ENCODE data around the gene CAMTA1. TPM values are rescaled to one million over a fixed set of nuclear protein-coding genes. Genes with fewer than 3 reads are reported as not detected.
A peak's percentile ranks its signal among the peaks of the same experiment; 100 is the strongest.

CAMTA1 gene
- total RNA-seq, 1 experiment from 2014 or later: 118 TPM

GRCh38 chr1:6783936-6784559 lies 1.2 kb upstream of the CAMTA1 start:
- peak overlapping the region; percentile 99 for H3K27ac ChIP-seq (ENCODE audit: low read length)
- H3K9ac ChIP-seq (ENCODE audit: low read length): peak overlapping the region; percentile 83
- H2AFZ ChIP-seq (ENCODE audit: low read length): no peak overlapping the region
- no peaks in the 10 kb centered on the region for H3K9me3 ChIP-seq (ENCODE audit: low read length)
- DNase-seq: peak; percentile 74
- H3K79me2 ChIP-seq (ENCODE audit: low read length): peaks cover 38% of the 10 kb centered on the region
- H3K9me2 ChIP-seq (replicated peaks; ENCODE audit: insufficient read depth, low read length): no peaks in the 10 kb centered on the region
- peak overlapping the region; percentile 72 for H3K4me3 ChIP-seq (ENCODE audit: low read length)
- H4K20me1 ChIP-seq (ENCODE audit: insufficient read depth, low read depth, low read length): peaks cover 28% of the 10 kb centered on the region
- H3K27me3 ChIP-seq (ENCODE audit: low read length): no peaks in the 10 kb centered on the region
- H3K4me1 ChIP-seq (ENCODE audit: low read length): peaks cover 68% of the 10 kb centered on the region
- H3K4me2 ChIP-seq (ENCODE audit: low read depth, low read length, poor library complexity, severe bottlenecking): peak overlapping the region; percentile 84
- H3K36me3 ChIP-seq (ENCODE audit: insufficient read depth, low read length): no peaks in the 10 kb centered on the region

GRCh38 chr1:6784560-6785317 lies 515 bp upstream of the CAMTA1 start:
- peaks cover 65% of the 10 kb centered on the region for H3K4me1 ChIP-seq (ENCODE audit: low read length)
- peak overlapping the region; percentile 84 for H3K4me2 ChIP-seq (ENCODE audit: low read depth, low read length, poor library complexity, severe bottlenecking)
- no peaks in the 10 kb centered on the region for H3K36me3 ChIP-seq (ENCODE audit: insufficient read depth, low read length)
- peaks cover 34% of the 10 kb centered on the region for H4K20me1 ChIP-seq (ENCODE audit: insufficient read depth, low read depth, low read length)
- H3K9ac ChIP-seq (ENCODE audit: low read length): peak overlapping the region; percentile 83
- H3K4me3 ChIP-seq (ENCODE audit: low read length): peak overlapping the region; percentile 72
- H2AFZ ChIP-seq (ENCODE audit: low read length): peak overlapping the region; percentile 53; the same call in 1 of the 2 replicates
- no peaks in the 10 kb centered on the region for H3K27me3 ChIP-seq (ENCODE audit: low read length)
- no peaks in the 10 kb centered on the region for H3K9me3 ChIP-seq (ENCODE audit: low read length)
- peaks cover 45% of the 10 kb centered on the region for H3K79me2 ChIP-seq (ENCODE audit: low read length)
- peak; percentile 100 for DNase-seq
- no peaks in the 10 kb centered on the region for H3K9me2 ChIP-seq (replicated peaks; ENCODE audit: insufficient read depth, low read length)
- peak overlapping the region; percentile 99 for H3K27ac ChIP-seq (ENCODE audit: low read length)

- Histone ChIP-seq H3K36me3 (ENCODE audit: insufficient read depth, low read length) (no peaks in the 10 kb centered on the region), H3K27me3 (ENCODE audit: low read length) (no peaks in the 10 kb centered on the region), H3K9ac (ENCODE audit: low read length) (peak overlapping the region; percentile 90), H3K9me3 (ENCODE audit: low read length) (no peaks in the 10 kb centered on the region), H3K4me3 (ENCODE audit: low read length) (peak overlapping the region; percentile 81), H2AFZ (ENCODE audit: low read length) (no peak overlapping the region), H4K20me1 (ENCODE audit: insufficient read depth, low read depth, low read length) (peaks cover 36% of the 10 kb centered on the region), H3K79me2 (ENCODE audit: low read length) (peaks cover 57% of the 10 kb centered on the region), H3K4me1 (ENCODE audit: low read length) (peaks cover 65% of the 10 kb centered on the region), H3K9me2 (replicated peaks; ENCODE audit: insufficient read depth, low read length) (no peaks in the 10 kb centered on the region), H3K27ac (ENCODE audit: low read length) (peak overlapping the region; percentile 56), H3K4me2 (ENCODE audit: low read depth, low read length, poor library complexity, severe bottlenecking) (peak overlapping the region; percentile 83)
- DNase-seq: peak; percentile 70
Measured at GRCh38 chr1:6785728-6786505, 663 bp downstream of the CAMTA1 start.

GRCh38 chr1:6788946-6789345 lies 3.7 kb downstream of the CAMTA1 start:
- H3K79me2 ChIP-seq (ENCODE audit: low read length): peaks cover 80% of the 10 kb centered on the region

DNA sequence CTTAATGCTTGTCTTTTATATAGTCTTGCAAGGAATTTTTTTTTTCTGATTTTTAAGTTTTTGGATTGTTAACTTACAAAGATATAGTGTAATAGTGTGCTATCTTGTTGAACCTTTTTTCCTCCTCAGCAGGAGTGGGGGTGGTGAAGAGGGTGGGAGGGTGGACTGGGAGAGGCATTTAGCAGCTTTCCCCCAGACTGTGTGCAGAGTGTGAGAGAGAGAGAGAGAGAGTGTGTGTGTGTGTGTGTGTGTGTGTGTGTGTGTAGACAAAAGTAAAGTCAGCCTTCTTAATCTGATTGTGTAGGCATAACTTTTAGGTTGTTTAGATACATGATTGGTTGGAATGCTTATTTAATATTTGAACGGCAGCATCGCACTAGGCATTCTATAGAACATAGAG lies 4.9 kb downstream of the CAMTA1 start:
- H3K79me2 ChIP-seq (ENCODE audit: low read length): peaks cover 92% of the 10 kb centered on the region
- peaks cover 50% of the 10 kb centered on the region for H4K20me1 ChIP-seq (ENCODE audit: insufficient read depth, low read depth, low read length)

More at GRCh38 chr1:6788946-6789345, 3.7 kb downstream of the CAMTA1 start:
- Histone ChIP-seq H3K4me2 (ENCODE audit: low read depth, low read length, poor library complexity, severe bottlenecking) (peak overlapping the region; percentile 9), H3K4me3 (ENCODE audit: low read length) (no peak overlapping the region), H3K9ac (ENCODE audit: low read length) (no peak overlapping the region), H3K36me3 (ENCODE audit: insufficient read depth, low read length) (no peaks in the 10 kb centered on the region), H3K27ac (ENCODE audit: low read length) (no peak overlapping the region), H2AFZ (ENCODE audit: low read length) (no peak overlapping the region), H3K4me1 (ENCODE audit: low read length) (peaks cover 64% of the 10 kb centered on the region), H4K20me1 (ENCODE audit: insufficient read depth, low read depth, low read length) (peaks cover 44% of the 10 kb centered on the region), H3K9me3 (ENCODE audit: low read length) (no peaks in the 10 kb centered on the region), H3K27me3 (ENCODE audit: low read length) (no peaks in the 10 kb centered on the region), H3K9me2 (replicated peaks; ENCODE audit: insufficient read depth, low read length) (no peaks in the 10 kb centered on the region)
- no peak for DNase-seq

GRCh38 chr1:6794164-6794563 lies 8.9 kb downstream of the CAMTA1 start:
- Histone ChIP-seq H3K27me3 (ENCODE audit: low read length) (no peaks in the 10 kb centered on the region), H3K36me3 (ENCODE audit: insufficient read depth, low read length) (peaks cover 15% of the 10 kb centered on the region; the same call in 1 of the 2 replicates), H3K27ac (ENCODE audit: low read length) (peak overlapping the region; percentile 27), H3K9me3 (ENCODE audit: low read length) (no peaks in the 10 kb centered on the region), H3K4me2 (ENCODE audit: low read depth, low read length, poor library complexity, severe bottlenecking) (no peak overlapping the region), H3K79me2 (ENCODE audit: low read length) (peaks cover 91% of the 10 kb centered on the region), H3K9me2 (replicated peaks; ENCODE audit: insufficient read depth, low read length) (no peaks in the 10 kb centered on the region), H3K4me3 (ENCODE audit: low read length) (no peak overlapping the region), H2AFZ (ENCODE audit: low read length) (no peak overlapping the region), H3K4me1 (ENCODE audit: low read length) (peaks cover 63% of the 10 kb centered on the region), H3K9ac (ENCODE audit: low read length) (no peak overlapping the region), H4K20me1 (ENCODE audit: insufficient read depth, low read depth, low read length) (peaks cover 41% of the 10 kb centered on the region)
- DNase-seq: peak; percentile 67

More for the DNA sequence above, 4.9 kb downstream of the CAMTA1 start:
- H3K9ac ChIP-seq (ENCODE audit: low read length): no peak overlapping the region
- peaks cover 73% of the 10 kb centered on the region for H3K4me1 ChIP-seq (ENCODE audit: low read length)
- no peak overlapping the region for H3K4me2 ChIP-seq (ENCODE audit: low read depth, low read length, poor library complexity, severe bottlenecking)
- no peak overlapping the region for H3K4me3 ChIP-seq (ENCODE audit: low read length)
- H3K27me3 ChIP-seq (ENCODE audit: low read length): no peaks in the 10 kb centered on the region
- no peaks in the 10 kb centered on the region for H3K9me3 ChIP-seq (ENCODE audit: low read length)
- H3K27ac ChIP-seq (ENCODE audit: low read length): no peak overlapping the region
- no peak overlapping the region for H2AFZ ChIP-seq (ENCODE audit: low read length)
- DNase-seq: no peak
- H3K36me3 ChIP-seq (ENCODE audit: insufficient read depth, low read length): peaks cover 4% of the 10 kb centered on the region; the same call in 1 of the 2 replicates
- no peaks in the 10 kb centered on the region for H3K9me2 ChIP-seq (replicated peaks; ENCODE audit: insufficient read depth, low read length)

- peaks cover 18% of the 10 kb centered on the region; the same call in 1 of the 2 replicates for H3K36me3 ChIP-seq (ENCODE audit: insufficient read depth, low read length)
- no peak for DNase-seq
- H3K9ac ChIP-seq (ENCODE audit: low read length): no peak overlapping the region
- 0 out of 2 replicates have a peak overlapping the region, but pooled peaks have one; percentile 31 for H3K27ac ChIP-seq (ENCODE audit: low read length)
- no peak overlapping the region for H3K4me2 ChIP-seq (ENCODE audit: low read depth, low read length, poor library complexity, severe bottlenecking)
- H3K4me1 ChIP-seq (ENCODE audit: low read length): peaks cover 66% of the 10 kb centered on the region
- H2AFZ ChIP-seq (ENCODE audit: low read length): no peak overlapping the region
- H3K27me3 ChIP-seq (ENCODE audit: low read length): no peaks in the 10 kb centered on the region
- no peaks in the 10 kb centered on the region for H3K9me2 ChIP-seq (replicated peaks; ENCODE audit: insufficient read depth, low read length)
- H4K20me1 ChIP-seq (ENCODE audit: insufficient read depth, low read depth, low read length): peaks cover 41% of the 10 kb centered on the region
- no peak overlapping the region for H3K4me3 ChIP-seq (ENCODE audit: low read length)
- H3K9me3 ChIP-seq (ENCODE audit: low read length): no peaks in the 10 kb centered on the region
- H3K79me2 ChIP-seq (ENCODE audit: low read length): peaks cover 91% of the 10 kb centered on the region
Measured at GRCh38 chr1:6795203-6795602, 9.9 kb downstream of the CAMTA1 start.
